Gastroesophageal sphincter (tissue), 4 donors: ENCODE data around the gene DTL. TPM values are rescaled to one million over a fixed set of nuclear protein-coding genes. Genes with fewer than 3 reads are reported as not detected.

Experiments used
- ATAC-seq: fragments of 150-250 bp; one replicate; pipeline ENCODE4 v1.9.1; 2016; ENCODE audit warnings: mild to moderate bottlenecking, moderate library complexity
- H3K27ac ChIP-seq, 4 donors: fragments of 200-600 bp; sonication (generic) in 3 of 4; 1 replicate in 3 of 4; 2 replicates in 1 of 4; pipeline ENCODE4 v1.5.1; 2016 to 2019
- H3K27me3 ChIP-seq: fragments of 200-600 bp; sonication (generic); one replicate; pipeline ENCODE4 v1.5.1; 2019
- H3K36me3 ChIP-seq, 2 donors: fragments of 200-600 bp; sonication (generic); one replicate each; pipeline ENCODE4 v1.5.1; 2019; ENCODE audit warnings: control low read depth in 1 of 2
- H3K4me1 ChIP-seq, 3 donors: fragments of 200-600 bp; sonication (generic); 1 replicate in 2 of 3; 2 replicates in 1 of 3; pipeline ENCODE4 v1.5.1; 2016 to 2019; ENCODE audit warnings: control low read depth in 2 of 3
- H3K4me3 ChIP-seq, 2 donors: fragments of 200-600 bp; sonication (generic); one replicate each; pipeline ENCODE4 v1.5.1; 2019; ENCODE audit warnings: mild to moderate bottlenecking in 1 of 2, moderate library complexity in 1 of 2
- H3K9me3 ChIP-seq, 3 donors: fragments of 200-600 bp; sonication (generic); one replicate each; pipeline ENCODE4 v1.5.1; 2017 to 2019; ENCODE audit warnings: control low read depth in 2 of 3
- CTCF ChIP-seq, 4 experiments: fragments of 200-600 bp in 2 of 4; fragments of 450-650 bp in 2 of 4; sonication (generic) in 1 of 4; IDR thresholded peaks; one replicate each; pipeline ENCODE4 v1.5.1; 2017 to 2019; ENCODE audit warnings: antibody characterized with exemption in 4 of 4, mild to moderate bottlenecking in 2 of 4, moderate library complexity in 2 of 4
- EP300 ChIP-seq: sonication (generic); formaldehyde crosslinking; IDR thresholded peaks from one replicate; pipeline ENCODE4 v1.6.1; 2017; ENCODE audit warnings: antibody characterized with exemption, mild to moderate bottlenecking
- POLR2A ChIP-seq, 2 donors: fragments of 450-650 bp; IDR thresholded peaks; one replicate each; pipeline ENCODE4 v1.6.1; 2017; ENCODE audit warnings: antibody characterized with exemption in 2 of 2, mild to moderate bottlenecking in 2 of 2, moderate library complexity in 1 of 2
- POLR2AphosphoS5 ChIP-seq: sonication (generic); formaldehyde crosslinking; IDR thresholded peaks from one replicate; pipeline ENCODE4 v1.6.1; 2017; ENCODE audit warnings: antibody characterized with exemption
- WGBS, 2 donors: methylation state at CpG; one replicate each; pipeline ENCODE4 v1.1.5; 2018; ENCODE audit warnings: low coverage in 1 of 2; 5-methylcytosine and 5-hydroxymethylcytosine counted together
- total RNA-seq, 4 donors: library from RNA; depleted of rRNA; stranded (reverse); fragments of >200 nt; gene quantifications; one replicate each; pipeline ENCODE4 v1.1.0, GENCODE V29; 2016

Gene DTL
- total RNA-seq, 4 donors from 2014 or later: 0.08 to 1.6 (median 0.54) TPM; not detected in 1

- WGBS, 2 donors: 75 to 80% methylated on average over 2 of the region's 9 CpGs
These were observed 90.1 kb downstream of the DTL start for GRCh38 chr1:212125654-212126053.

GRCh38 chr1:212127221-212127620 lies 91.7 kb downstream of the DTL start:
- Histone ChIP-seq H3K27ac (no peak overlapping the region), H3K36me3 (no peaks in the 10 kb centered on the region), H3K9me3 (no peaks in the 10 kb centered on the region), H3K27me3 (no peaks in the 10 kb centered on the region), H3K4me3 (no peak overlapping the region), H3K4me1 (no peaks in the 10 kb centered on the region)
- WGBS, 2 donors: 66 to 100% methylated on average over 1 to 4 of the region's 4 CpGs
- TF ChIP-seq POLR2A (IDR thresholded peaks at IDR 0.05) (no peak), EP300 (no peak)
- no peak for ATAC-seq

More at GRCh38 chr1:212125654-212126053, 90.1 kb downstream of the DTL start:
- Histone ChIP-seq H3K27ac (no peak overlapping the region), H3K36me3 (no peaks in the 10 kb centered on the region), H3K27me3 (no peaks in the 10 kb centered on the region), H3K9me3 (no peaks in the 10 kb centered on the region), H3K4me3 (no peak overlapping the region), H3K4me1 (no peaks in the 10 kb centered on the region)
- TF ChIP-seq EP300: no peak
- TF ChIP-seq CTCF (IDR thresholded peaks at IDR 0.05): no peak
- no peak for TF ChIP-seq POLR2A (IDR thresholded peaks at IDR 0.05)
- no peak for TF ChIP-seq POLR2AphosphoS5
- no peak for ATAC-seq

- H3K27me3 ChIP-seq: no peaks in the 10 kb centered on the region
- no peaks in the 10 kb centered on the region for H3K9me3 ChIP-seq
- H3K27ac ChIP-seq: no peak overlapping the region
- WGBS, 2 donors: 86% methylated on average over 1 of the region's 6 CpGs; no CpG with 5 or more reads in 1 of the 2 donors
- H3K36me3 ChIP-seq: no peaks in the 10 kb centered on the region
- H3K4me3 ChIP-seq: no peak overlapping the region
- TF ChIP-seq POLR2A (IDR thresholded peaks at IDR 0.05) (no peak), CTCF (IDR thresholded peaks at IDR 0.05) (no peak), POLR2AphosphoS5 (no peak), EP300 (no peak)
- ATAC-seq: no peak
- no peaks in the 10 kb centered on the region for H3K4me1 ChIP-seq
These were observed 94.2 kb downstream of the DTL start for GRCh38 chr1:212129781-212130180.

GRCh38 chr1:212132025-212132424 lies 96.5 kb downstream of the DTL start:
- ATAC-seq: no peak
- WGBS, 2 donors: 100% methylated on average over 1 of the region's 1 CpG; no CpG with 5 or more reads in 1 of the 2 donors
- TF ChIP-seq CTCF (IDR thresholded peaks at IDR 0.05) (no peak), POLR2A (IDR thresholded peaks at IDR 0.05) (no peak), EP300 (no peak), POLR2AphosphoS5 (no peak)

GRCh38 chr1:212133319-212133718 lies 97.8 kb downstream of the DTL start:
- no peak for ATAC-seq
- Histone ChIP-seq H3K4me1 (no peaks in the 10 kb centered on the region), H3K9me3 (peaks cover 0 to 5% (median 0%) of the 10 kb centered on the region in 3 donors), H3K4me3 (no peak overlapping the region), H3K27ac (no peak overlapping the region), H3K36me3 (no peaks in the 10 kb centered on the region), H3K27me3 (no peaks in the 10 kb centered on the region)
- TF ChIP-seq CTCF (IDR thresholded peaks at IDR 0.05) (no peak), POLR2AphosphoS5 (no peak), POLR2A (IDR thresholded peaks at IDR 0.05) (no peak), EP300 (no peak)
- 53 to 72% methylated on average over 2 of the region's 2 CpGs for WGBS, 2 donors

More at GRCh38 chr1:212132025-212132424, 96.5 kb downstream of the DTL start:
- Histone ChIP-seq H3K27me3 (no peaks in the 10 kb centered on the region), H3K9me3 (peaks cover 0 to 5% (median 0%) of the 10 kb centered on the region in 3 donors), H3K4me3 (no peak overlapping the region), H3K27ac (no peak overlapping the region), H3K36me3 (no peaks in the 10 kb centered on the region), H3K4me1 (no peaks in the 10 kb centered on the region)
